Heart left ventricle (tissue), 16 donors: ENCODE data around the gene ATP1B4. TPM values are rescaled to one million over a fixed set of nuclear protein-coding genes. Genes with fewer than 3 reads are reported as not detected.
A peak's percentile ranks its signal among the peaks of the same experiment; 100 is the strongest.

Source experiments
- ATAC-seq, 4 donors: fragments of 200-7000 bp; cut with Tn5 transposase; one replicate each; pipeline ENCODE4 v1.9.1; 2020 to 2022; ENCODE audit warnings: moderate library complexity in 4 of 4, mild to moderate bottlenecking in 3 of 4, moderate number of reproducible peaks in 1 of 4
- DNase-seq, 5 donors: peaks; one replicate each; pipeline ENCODE4 v3.0.0-alpha.2; 2020
- H3K27ac ChIP-seq, 12 donors: fragments of 200-600 bp; sonication (generic) in 4 of 12; one replicate each; pipeline versions ENCODE4 v1.5.0 to v1.8.0; 2016 to 2022; ENCODE audit warnings: mild to moderate bottlenecking in 2 of 12
- H3K27me3 ChIP-seq, 9 donors: fragments of 200-600 bp; sonication (generic) in 2 of 9; one replicate each; pipeline versions ENCODE4 v1.5.1 to v1.8.0; 2016 to 2022; ENCODE audit warnings: mild to moderate bottlenecking in 3 of 9
- H3K36me3 ChIP-seq, 9 donors: fragments of 200-600 bp; sonication (generic) in 2 of 9; one replicate each; pipeline versions ENCODE4 v1.5.0 to v1.8.0; 2018 to 2022; ENCODE audit warnings: mild to moderate bottlenecking in 2 of 9
- H3K4me1 ChIP-seq, 12 donors: fragments of 200-600 bp; sonication (generic) in 4 of 12; one replicate each; pipeline versions ENCODE4 v1.5.0 to v1.8.0; 2016 to 2022; ENCODE audit warnings: mild to moderate bottlenecking in 3 of 12
- H3K4me3 ChIP-seq, 12 donors: fragments of 200-600 bp; sonication (generic) in 4 of 12; one replicate each; pipeline versions ENCODE4 v1.5.0 to v1.8.0; 2017 to 2022; ENCODE audit warnings: mild to moderate bottlenecking in 9 of 12, moderate library complexity in 4 of 12
- H3K9me3 ChIP-seq, 12 donors: fragments of 200-600 bp; sonication (generic) in 4 of 12; one replicate each; pipeline versions ENCODE4 v1.5.0 to v1.8.0; 2016 to 2022; ENCODE audit warnings: mild to moderate bottlenecking in 1 of 12
- CTCF ChIP-seq, 12 donors: fragments of 200-600 bp; sonication (generic) in 4 of 12; IDR thresholded peaks; one replicate each; pipeline versions ENCODE4 v1.5.0 to v1.8.0; 2018 to 2022; ENCODE audit warnings: antibody characterized with exemption in 12 of 12, mild to moderate bottlenecking in 5 of 12
- POLR2A ChIP-seq, 2 donors: fragments of 450-650 bp; IDR thresholded peaks; one replicate each; pipeline ENCODE4 v1.6.1; 2017; ENCODE audit warnings: antibody characterized with exemption in 2 of 2, mild to moderate bottlenecking in 2 of 2, moderate library complexity in 2 of 2
- WGBS, 4 donors: extraction: QIAGEN DNeasy Blood & Tissue Kit in 2 of 4; methylation state at CpG; one replicate each; pipeline versions ENCODE4 v1.1.5 to v1.1.7; 2013 to 2018; 5-methylcytosine and 5-hydroxymethylcytosine counted together
- intact Hi-C, 10 donors: fragments of 100-400 bp; cut with DNase I; formaldehyde crosslinking; loops; one replicate each; pipeline versions ENCODE4 v1.11.1 to v1.14.2; 2022
- polyA plus RNA-seq, 2 donors: library from polyadenylated mRNA; stranded (reverse); fragments of 200-250 nt; gene quantifications; one replicate each; pipeline ENCODE4 v1.2.3, GENCODE V29; 2013
- total RNA-seq, 9 donors: library from RNA; depleted of rRNA in 2 of 9; stranded (reverse); fragments of >200 nt in 2 of 9; fragmentation: NEBNext Ultra II Directional in 3 of 9; extraction: Animal tissue kit (Norgen Biotek cat#: 25700) in 3 of 9; gene quantifications; one replicate each; pipeline versions ENCODE4 v1.1.0 to v1.2.4, GENCODE V29; 2016 to 2023
- donor health status: ischemic (EF 13 %, LVEDD 7.1; RV severe dilation, severe dysfunction).
- donor health status: healthy with polysubstance abuse.
- donor health status: DM: no; HTN: yes; CAD: no.
- donor health status: DM: no; HTN: no; CAD: no.
- donor health status: ischemic (EF 25% LVEDD 6.9; RV normal size, moderate dysfunction).
- donor health status: ischemic (EF 25% LVEDD 5.7; RV mildly dilated, moderate dysfunction).
- donor health status: healthy.
- donor health status: DM: yes; HTN: yes; CAD: no.
- donor health status: ischemic (EF 35%, LVEDD 5.7; RV mildly dilated, moderate dysfunction).
- donor health status: nonischemic (EF 11% LVEDD 7.7; RV severe dilation, severe dysfunction).
- donor health status: DM: yes; HTN: yes; CAD: no.
- donor health status: PGD.
- donor health status: ischemic (EF 29% LVEDD 5.4; RV normal size, mild dysfunction).
- donor health status: nonischemic (EF 23%, LVEDD 6.1; RV moderate dilation, normal function).

ATP1B4 gene
- total and polyA plus RNA-seq, 11 donors, result 0.09 to 6.5 (median 0.14) TPM; not detected in 3

GRCh38 chrX:120379937-120380681 lies 18.2 kb downstream of the ATP1B4 start:
- Histone ChIP-seq H3K4me3 (no peak overlapping the region), H3K4me1 (no peaks in the 10 kb centered on the region), H3K27me3 (peaks cover 0 to 16% (median 0%) of the 10 kb centered on the region in 9 donors), H3K27ac (no peak overlapping the region), H3K9me3 (no peaks in the 10 kb centered on the region), H3K36me3 (no peaks in the 10 kb centered on the region)
- WGBS, 4 donors, result 60 to 65% (median 64%) methylated on average over 6 of the region's 6 CpGs
- intact Hi-C loops, result no loop called here
- ATAC-seq, result no peak
- no peak for DNase-seq
- TF ChIP-seq CTCF (IDR thresholded peaks at IDR 0.05), result no peak
- TF ChIP-seq POLR2A (IDR thresholded peaks at IDR 0.05), result no peak

- Histone ChIP-seq H3K4me3 (no peak overlapping the region), H3K27me3 (peaks cover 0 to 16% (median 0%) of the 10 kb centered on the region in 9 donors), H3K4me1 (no peaks in the 10 kb centered on the region), H3K9me3 (no peaks in the 10 kb centered on the region), H3K27ac (no peak overlapping the region), H3K36me3 (no peaks in the 10 kb centered on the region)
- WGBS, 4 donors, result 14 to 31% (median 22%) methylated on average over 3 of the region's 3 CpGs
- DNase-seq (no peak), ATAC-seq (no peak)
- intact Hi-C loops, result no loop called here
- TF ChIP-seq POLR2A (IDR thresholded peaks at IDR 0.05) (no peak), CTCF (IDR thresholded peaks at IDR 0.05) (peak in 1 of 12 donors; percentile 12)
These were observed 18.8 kb downstream of the ATP1B4 start for GRCh38 chrX:120380699-120381098.

- ATAC-seq (no peak), DNase-seq (no peak)
- H3K4me3 ChIP-seq, result no peak overlapping the region
- TF ChIP-seq POLR2A (IDR thresholded peaks at IDR 0.05) (no peak), CTCF (IDR thresholded peaks at IDR 0.05) (no peak)
- H3K27me3 ChIP-seq, result no peaks in the 10 kb centered on the region
- intact Hi-C loops, result no loop called here
- H3K4me1 ChIP-seq, result no peaks in the 10 kb centered on the region
- H3K27ac ChIP-seq, result no peak overlapping the region
- no peaks in the 10 kb centered on the region for H3K9me3 ChIP-seq
- H3K36me3 ChIP-seq, result no peaks in the 10 kb centered on the region
These were observed 39.4 kb downstream of the ATP1B4 start for GRCh38 chrX:120401301-120401700.

GRCh38 chrX:120402369-120402768 lies 40.5 kb downstream of the ATP1B4 start:
- WGBS, 4 donors, result 77 to 97% (median 88%) methylated on average over 2 of the region's 2 CpGs
- Histone ChIP-seq H3K4me1 (no peaks in the 10 kb centered on the region), H3K27me3 (no peaks in the 10 kb centered on the region), H3K9me3 (no peaks in the 10 kb centered on the region), H3K27ac (no peak overlapping the region), H3K4me3 (no peak overlapping the region), H3K36me3 (no peaks in the 10 kb centered on the region)
- intact Hi-C loops, result no loop called here
- TF ChIP-seq CTCF (IDR thresholded peaks at IDR 0.05) (no peak), POLR2A (IDR thresholded peaks at IDR 0.05) (no peak)
- DNase-seq, result no peak
- ATAC-seq, result no peak
